GM10847 (cell line): Measurements from ENCODE around the gene PRR23E.

ENCODE experiments used
- POLR2A ChIP-seq: IDR thresholded peaks from 2 replicates; pipeline ENCODE4 v1.6.1; 2011; ENCODE audit not compliant: insufficient read length; ENCODE audit errors: extremely low read depth

Gene PRR23E

DNA sequence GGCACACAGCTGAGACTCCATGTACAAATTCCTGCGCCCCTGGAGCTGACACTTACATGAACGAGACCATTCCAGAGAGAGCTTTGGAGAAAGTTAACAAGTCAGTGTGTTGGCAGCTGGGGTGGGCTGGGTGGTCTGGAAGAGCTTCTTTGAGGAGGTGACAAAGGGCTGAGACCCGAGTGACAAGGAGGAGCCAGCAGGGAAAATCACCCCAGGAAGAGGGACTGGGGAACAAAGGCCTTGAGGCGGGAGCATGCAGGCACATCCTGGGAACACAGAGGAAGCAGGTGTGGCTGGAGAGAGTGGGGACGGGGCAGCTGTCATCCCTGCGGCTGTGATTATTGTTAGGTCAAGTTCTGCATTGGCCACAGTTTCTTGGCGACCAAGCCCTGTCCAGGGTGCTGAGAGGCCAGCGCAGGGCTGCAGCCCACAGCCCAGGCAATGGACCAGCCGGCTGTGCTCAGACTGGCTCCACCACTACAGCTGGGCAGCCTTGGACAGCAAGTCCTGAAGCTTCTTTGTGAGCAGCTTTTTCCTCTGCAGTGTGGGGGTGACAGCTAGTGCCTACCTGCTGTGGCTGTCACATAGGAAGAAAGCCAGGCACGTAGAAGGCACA is 34.2 kb upstream of the PRR23E start:
- no peak for TF ChIP-seq POLR2A

DNA sequence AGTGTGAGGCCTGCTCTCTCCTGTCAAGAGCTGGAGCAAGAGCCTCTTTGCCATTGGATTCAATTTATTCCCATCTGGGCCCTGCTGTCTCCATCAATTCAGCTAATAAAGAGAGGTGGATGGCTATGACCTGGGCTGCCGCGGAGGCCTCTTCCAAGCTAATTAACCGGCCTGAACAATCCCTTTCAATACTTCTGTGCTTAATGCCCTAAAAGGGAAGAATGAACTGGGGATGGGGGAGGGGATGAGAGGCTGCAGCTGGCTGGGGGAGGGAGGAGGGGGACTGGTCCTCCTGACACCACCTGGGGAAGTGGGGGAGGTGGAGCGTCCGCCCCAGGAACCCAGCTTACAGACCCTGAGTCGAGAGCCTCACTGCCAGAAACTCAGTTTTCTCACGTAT is 33.4 kb upstream of the PRR23E start:
- TF ChIP-seq POLR2A: no peak

DNA sequence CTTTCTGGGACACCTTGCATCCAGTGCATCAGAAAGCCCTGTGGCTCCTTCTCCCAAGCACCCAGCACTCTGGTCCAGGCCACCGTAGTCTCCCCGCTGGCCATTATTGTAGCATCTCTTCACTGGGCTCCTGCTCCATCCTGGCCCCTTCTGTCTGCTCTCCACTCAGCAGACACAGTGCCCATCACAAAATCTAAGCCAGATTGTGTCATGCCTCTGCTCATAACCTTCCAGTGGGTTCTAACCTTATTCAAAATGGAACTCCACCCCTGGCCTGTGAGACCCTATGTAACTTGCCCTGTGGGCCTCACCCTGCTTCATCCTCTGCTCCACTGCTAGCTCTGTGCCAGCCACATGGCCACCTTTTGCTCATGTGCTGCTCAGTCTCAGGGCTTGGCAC is 31.7 kb upstream of the PRR23E start:
- TF ChIP-seq POLR2A: no peak

DNA sequence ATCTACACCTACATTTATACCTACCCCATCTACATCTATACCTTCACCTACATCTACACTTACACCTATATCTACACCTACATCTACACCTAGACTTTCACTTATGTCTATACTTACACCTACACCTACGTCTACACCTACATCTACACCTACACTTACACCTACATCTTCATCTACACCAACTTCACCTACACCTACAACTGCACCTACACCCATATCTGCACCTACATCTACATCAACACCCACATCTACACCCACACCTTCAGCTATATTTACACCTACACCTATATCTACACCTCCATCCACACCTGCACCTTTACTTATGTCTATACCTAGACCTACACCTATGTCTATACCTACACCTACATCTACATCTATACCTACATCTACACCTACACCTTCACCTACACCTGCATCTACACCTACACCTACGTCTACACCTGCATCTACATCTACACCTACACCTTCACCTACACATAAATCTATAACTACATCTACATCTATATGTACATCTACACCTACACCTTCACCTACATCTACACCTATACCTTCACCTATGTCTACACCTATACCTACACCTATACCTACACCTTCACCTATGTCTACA is 30.9 kb upstream of the PRR23E start:
- no peak for TF ChIP-seq POLR2A

DNA sequence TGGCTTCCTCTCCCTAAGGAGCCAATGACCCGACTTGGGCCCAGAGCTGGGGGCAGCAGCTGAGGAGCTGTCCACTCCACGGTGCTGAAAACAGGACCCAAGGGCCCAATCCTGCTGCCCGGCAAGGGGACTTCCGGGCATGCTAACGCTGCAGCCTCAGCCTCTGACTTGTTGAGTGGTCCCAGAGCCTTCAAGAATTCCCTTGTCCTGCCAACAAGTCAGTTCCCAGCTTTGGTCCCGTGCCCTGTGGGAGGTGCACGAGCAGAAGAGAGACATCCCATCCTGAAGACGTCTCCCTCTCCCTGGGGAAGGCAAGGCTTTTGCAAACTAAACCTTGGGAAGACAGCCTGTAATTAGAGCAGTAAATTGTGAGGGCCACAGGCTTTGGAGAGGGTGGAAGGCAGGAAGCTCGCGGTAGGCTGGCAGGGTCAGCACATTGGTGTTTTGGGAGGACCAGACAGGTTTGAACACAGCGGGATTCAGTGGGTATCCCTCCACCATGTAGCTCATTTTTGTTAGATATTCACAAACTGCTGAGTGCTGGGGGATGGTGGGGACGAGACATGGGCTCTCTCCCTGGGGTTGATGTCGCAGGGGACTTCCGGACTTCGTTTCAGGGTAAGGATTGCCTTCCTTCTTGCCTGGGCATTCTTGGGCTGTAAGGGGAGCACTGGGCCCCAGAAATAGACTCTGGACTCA is 29.8 kb upstream of the PRR23E start:
- TF ChIP-seq POLR2A: no peak

DNA sequence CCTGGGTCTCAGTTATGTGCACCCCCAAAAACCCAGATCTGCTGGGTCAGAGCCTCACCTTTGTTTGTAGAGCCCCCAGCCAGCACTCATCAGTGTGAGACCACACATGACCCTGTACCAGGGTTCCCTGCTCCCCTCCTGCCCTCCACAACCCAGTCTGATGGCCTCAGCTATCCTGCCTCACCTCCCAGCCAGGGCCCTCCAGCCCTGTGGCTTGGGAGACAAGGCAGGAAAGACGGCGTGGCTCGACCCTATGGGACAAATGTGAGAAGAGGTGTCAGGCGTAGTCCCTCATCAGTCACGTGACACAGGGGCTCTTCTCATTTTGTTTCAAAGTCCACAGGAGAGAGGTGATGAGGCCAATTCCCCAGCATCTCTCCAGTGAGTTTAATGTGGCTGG is 28.3 kb upstream of the PRR23E start:
- TF ChIP-seq POLR2A: no peak

DNA sequence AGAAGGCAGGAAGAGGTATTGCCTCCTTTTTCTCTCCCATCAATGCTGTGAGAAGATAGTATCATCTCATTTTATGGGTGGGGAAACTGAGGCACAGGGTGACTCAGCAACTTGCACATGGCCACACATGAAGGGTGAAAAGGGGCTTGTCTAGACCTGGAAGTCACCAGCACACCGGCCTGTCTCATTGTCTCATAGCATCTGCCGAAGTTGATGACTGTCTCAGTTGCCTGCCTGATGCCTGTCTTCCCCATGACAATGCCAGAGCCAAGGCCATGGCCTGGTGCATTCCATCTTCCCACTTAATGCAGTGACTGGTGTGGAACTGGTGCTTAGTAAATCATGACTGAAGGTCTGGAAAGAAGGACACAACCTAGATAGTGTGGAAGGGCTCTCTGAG is 27.9 kb upstream of the PRR23E start:
- no peak for TF ChIP-seq POLR2A

DNA sequence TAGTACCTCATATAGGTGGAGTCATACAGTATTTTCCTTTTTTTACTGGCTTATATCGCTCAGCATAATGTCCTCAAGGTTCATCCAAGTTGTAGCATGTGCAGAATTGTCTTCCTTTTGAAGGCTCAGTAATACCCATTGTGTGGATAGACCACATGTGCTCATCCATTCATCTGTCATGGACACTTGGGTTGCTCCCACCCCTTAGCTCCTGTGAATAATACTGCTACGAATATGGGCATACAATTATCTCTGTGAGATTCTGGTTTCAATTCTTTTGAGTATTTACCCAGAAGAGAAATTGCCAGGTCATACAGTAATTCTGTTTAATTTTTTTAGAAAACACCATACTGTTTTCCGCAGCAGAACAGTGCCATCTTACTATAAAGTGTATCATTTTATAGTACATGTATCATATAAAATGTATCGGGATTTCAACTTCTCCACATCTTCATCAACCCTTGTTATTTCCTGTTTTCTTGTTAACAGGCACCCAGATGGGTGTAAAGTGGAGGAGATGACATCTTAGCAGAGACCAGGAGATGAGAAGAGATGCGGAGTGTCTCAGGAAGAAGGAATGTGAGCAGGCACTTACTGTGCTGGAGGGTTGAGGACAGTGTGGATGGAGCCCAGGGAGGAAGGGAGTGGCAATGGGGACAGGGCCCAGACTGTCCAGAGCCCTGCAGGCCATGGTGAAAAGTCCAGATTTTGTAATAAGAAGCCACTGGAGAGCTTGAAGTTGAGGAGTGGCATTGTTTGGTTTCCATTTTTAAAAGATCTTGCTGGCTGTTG is 27.0 kb upstream of the PRR23E start:
- no peak for TF ChIP-seq POLR2A

DNA sequence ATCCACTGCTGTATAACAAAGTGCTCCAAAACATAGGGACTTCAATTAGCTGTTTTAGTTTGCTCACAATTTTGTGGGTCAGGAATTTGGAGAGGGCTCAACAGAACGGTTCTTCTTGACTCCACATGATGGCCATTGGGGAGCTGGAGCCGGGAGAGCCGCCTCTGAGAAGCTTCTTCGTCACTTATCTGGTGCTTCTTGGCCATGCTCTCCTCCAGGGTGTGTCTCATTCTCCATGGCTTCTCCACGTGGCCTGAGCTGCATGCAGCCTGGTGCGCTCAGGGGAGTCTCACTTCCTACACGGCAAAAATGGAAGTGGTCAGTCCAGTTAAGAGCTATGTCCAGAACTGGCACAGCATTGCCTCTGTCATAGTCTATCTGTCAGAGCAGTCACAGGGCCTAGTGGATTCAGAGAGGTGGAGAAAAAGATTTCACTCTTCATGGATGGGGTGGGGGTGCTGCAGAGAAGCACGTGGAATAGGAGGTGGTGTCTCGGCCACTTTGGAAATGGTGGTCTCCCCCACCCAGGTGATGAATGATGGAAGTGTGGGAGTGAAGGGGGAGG is 26.3 kb upstream of the PRR23E start:
- TF ChIP-seq POLR2A: no peak

DNA sequence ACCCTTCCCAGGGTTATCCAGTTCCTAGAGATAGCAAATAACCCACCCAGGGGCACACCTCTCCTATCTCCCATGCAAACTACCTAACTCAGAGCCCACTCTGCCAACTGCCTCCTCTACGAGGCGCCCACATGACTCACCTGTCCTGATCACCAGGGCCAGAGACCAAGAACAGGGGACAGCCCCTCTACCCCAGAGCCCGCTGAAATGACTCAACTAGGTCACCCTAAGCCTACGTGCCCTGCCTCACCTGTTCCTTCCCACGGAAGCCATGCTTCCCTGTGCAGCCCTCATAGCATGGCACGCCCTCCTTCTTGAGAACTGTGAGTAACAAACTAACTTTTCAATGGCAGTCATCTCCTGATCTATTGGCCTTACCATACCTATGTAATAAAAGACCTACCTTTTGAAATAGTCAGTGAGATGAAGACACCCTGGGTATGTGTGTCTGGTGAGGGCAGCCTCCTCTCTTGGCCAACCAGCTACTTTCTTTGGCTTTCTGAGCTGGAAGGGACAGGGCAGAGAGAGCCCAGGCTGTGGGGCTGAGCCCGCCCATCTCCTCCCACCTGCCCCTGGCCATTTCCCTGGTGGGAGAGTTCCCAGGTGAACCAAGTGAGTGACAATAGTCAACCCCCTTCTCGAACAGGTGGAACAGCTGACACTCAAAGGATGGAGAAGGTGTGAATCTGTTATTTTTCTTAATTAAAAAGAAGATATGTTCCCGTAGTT is 25.5 kb upstream of the PRR23E start:
- TF ChIP-seq POLR2A: no peak

DNA sequence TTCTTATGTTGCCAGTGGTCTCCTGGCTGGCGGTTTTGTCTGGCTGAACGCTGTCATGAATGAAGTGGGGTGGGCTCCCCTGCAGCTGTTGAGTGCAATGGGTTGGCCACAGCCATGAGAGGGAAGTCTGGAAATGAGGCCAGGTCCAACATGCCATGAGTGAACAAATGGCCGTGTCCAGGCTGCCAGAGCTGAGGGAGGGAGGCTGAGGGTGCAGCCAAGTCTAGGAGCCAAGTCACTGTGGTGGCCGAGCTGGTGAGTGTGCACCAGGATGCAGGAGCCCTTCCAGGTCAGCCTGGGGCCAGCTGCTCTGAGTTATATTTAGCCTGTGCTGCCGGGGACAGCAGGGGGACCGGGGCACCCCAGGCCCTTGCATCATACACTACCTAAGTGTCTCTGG is 24.7 kb upstream of the PRR23E start:
- no peak for TF ChIP-seq POLR2A

DNA sequence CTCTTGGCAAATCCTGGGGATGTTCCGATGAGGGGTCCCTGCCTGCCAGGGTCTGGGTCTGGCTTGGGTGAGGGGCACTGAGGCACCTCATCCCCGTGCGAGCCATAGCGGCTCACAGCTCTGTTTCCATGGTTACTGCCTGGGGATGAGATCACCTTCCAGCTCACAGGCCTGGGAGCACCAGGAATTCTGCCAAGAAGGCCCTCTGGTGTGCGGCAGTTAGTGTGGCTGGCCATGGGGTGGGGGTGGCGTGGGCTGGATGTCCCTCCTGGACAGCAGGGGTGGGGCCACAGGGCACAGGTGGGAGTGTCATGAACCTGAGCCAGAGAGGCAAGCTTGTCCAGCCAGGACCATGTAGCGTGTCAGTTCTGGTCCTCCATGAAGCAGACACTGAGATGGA is 22.1 kb upstream of the PRR23E start:
- TF ChIP-seq POLR2A: no peak

DNA sequence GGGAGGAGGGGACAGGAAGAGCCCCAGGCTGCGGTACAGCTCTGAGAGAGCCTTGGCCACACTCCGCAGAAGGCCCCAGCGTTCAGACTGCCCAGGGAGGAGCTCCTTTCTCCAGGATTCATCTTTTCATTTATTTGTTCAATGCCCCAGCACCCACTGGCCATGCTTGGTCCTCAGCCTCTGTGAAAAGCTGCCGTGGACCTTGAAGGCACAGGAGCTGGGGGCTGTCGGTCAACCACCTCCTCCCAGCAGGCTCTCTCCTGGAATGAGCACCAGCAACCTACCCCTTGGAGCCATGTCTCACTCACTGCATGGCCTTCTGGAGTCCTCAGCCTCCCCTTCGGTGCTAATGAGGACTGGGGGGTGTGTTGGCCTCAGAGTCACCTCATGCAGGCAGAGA is 21.6 kb upstream of the PRR23E start:
- TF ChIP-seq POLR2A: no peak

DNA sequence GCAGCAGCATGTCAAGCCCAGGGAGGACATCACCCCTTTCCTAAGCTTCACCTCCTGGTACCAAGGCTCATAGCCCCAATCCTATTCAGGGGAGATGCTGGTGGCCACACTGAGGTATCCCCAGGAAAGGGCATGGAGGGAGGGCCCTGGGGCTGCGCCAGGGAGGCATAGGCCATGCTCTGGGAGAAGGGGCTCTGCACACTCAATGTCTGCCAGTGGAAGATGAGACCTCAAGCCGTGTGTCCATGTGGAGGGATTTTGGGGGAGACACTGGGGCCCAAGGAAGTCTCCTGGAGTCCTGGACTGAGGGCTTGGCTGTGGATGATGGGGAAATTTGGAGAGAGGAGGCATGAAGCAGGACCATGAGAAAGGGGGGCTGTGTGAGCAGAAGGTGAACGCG is 21.2 kb upstream of the PRR23E start:
- no peak for TF ChIP-seq POLR2A

DNA sequence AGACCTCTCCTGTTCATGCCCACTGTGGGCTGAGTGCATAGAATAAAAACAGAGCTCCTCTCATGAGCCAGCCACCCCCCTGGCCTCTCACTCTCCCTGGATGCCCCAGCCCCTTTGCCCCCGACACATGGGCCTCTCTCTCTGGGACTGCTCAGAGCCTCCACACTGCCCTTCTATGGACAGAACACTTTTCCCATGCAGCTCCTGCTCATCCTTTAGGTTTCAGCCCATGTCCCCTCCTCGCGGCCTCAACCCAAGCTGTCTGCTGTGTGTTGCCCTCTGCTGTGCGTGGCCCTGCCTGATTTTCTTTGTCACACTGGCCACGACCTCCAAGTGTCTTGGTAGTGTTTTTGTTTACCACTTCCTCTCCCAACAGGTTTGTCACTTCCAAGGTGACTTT is 20.7 kb upstream of the PRR23E start:
- no peak for TF ChIP-seq POLR2A
